SIG-M5 treated with dmso at 0.1 percent for 504 hours (cell line): ENCODE measurements around the gene EPHA5.

Experiments used
- DNase-seq: peaks from one replicate; lab custom pipeline; 2025; ENCODE audit not compliant: unreplicated experiment; lab: John Stamatoyannopoulos, UW

Gene EPHA5

DNA sequence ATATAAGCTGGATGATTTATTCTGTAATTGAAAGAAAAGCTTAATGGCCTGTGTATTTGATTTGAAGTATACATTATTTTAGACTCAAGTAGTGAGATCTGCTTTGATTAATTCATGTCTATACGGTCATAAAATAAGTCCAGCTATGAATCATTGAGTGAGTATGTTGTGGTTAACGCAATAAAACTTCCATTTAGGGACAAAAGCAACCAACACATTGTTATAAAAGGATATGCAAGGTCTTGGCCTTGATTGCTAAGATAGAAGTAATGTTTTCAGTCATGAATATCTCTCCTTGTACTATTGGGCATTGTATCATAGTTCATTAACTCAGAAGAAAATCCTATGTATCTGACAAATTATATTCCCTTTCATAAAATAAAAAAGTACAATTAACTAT lies 162.1 kb downstream of the EPHA5 start:
- no peak for DNase-seq

DNA sequence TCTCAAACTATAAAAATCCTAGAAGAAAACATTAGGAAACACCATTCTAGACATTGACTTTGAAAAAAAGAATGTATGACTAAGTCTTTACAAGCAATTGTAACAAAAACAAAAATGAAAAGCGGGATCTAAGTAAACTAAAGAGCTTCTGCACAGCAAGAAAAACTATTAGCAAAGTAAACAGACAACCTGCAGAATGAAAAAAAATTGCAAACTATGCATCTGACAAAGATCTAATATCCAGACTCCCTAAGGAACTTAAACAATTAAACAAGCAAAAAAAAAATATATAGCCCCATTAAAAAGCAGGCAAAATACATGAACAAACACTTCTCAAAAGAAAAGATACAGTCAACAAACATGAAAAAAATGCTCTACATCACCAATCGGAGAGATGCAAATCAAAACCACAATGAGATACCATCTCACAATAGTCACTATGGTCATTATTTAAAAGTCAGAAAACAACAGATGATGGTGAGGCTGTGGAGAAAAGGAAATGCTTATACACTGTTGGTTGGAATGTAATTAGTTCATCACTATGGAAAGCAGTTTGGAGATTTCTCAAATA lies 168.1 kb downstream of the EPHA5 start:
- no peak for DNase-seq

DNA sequence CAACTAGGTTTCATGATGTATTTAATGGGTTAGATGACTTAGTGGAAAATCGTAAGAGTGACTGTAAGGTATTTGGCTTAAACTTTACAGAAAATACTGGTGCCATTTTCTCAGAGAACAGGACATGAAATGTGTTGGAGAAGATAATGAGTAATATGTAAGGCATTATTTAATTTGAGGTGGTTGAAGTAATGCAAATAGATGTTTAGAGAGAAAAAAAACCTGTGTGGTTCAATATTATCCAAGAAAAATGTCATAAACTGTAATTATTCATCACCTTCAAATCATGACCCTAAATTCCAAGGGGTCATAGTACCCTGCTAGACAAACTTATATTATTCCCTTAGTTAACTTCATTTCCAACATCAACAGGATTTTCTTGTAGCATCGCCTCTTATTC lies 171.7 kb downstream of the EPHA5 start:
- no peak for DNase-seq

DNA sequence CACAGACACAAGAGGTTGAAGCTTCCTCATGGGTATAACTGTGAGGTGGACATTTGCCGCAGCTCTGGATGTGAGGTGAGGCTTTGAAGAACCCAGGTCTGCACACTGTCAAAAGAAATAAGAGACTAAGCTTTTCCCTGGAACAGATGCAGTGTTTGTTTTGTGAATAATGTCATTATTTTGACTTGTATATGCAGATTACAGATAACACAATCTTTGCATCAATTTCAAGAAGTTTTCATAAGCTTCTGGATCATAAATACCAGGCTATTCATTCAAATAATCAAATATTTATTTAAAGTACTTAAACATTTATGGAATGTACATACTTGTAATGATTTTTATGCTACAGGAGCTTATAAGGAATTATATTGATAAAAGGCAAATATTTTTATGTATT lies 174.8 kb downstream of the EPHA5 start:
- no peak for DNase-seq

DNA sequence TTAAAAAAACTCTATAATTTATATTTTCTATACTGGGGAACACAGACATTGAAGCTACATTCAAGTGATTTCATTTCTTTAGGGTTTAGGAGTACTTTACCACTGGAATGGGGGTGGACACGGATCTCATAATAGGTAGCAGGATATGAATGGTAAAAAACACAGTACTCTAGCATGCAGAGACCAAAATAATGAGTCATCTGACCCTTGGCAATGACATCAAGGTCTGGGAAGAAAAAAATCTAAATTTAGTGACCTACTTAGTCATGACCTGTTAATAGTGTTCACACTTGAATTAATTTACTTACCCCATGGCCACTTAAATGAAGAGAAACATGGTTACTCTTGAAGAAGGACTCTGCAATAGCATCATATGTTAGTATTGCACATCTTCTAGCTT lies 187.9 kb downstream of the EPHA5 start:
- no peak for DNase-seq

DNA sequence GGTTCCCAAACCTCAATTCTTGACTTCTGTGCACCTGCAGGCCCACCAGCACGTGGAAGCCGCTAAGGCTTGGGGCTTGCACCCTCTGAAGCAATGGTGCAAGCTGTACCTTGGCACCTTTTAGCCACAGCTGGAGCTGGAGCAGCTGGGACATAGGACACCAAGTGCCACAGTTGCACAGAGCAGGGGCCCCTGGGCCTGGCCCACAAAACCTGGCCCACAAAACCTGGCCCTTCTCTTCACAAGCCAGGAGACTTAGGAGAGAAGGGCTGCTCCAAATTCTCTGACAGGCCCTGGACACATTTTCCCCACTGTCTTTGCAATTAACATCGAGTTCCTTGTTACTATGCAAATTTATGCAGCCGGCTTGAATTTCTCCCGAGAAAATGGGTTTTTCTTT lies 197.8 kb downstream of the EPHA5 start:
- no peak for DNase-seq

DNA sequence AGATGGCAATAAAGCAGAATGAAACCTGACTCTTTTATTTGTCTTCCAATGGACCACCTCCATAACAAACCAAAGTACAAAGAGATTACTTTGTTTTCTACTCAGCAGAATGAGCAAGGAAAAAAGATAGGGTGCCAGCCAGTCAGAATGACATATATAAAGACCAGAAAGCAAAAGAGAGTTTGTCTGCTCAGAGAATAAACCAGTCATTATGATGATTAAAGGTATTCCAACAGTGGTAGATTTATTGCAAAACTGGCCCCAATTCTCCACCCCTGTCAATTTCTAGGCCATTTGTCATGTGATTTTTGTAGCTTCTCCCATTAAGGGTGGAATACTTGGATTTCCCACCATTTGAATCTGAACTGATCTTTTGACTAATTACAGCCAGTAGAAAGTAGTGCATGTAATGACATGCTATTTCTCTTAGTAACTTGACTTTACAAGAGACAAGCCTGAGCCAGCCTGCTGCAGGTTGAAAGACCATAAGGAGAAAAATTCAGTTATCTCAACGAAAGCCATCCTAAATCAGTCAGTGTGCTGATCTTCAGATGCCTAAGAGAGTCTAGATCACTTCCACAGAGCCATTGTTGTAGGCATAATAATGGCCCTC lies 203.1 kb downstream of the EPHA5 start:
- no peak for DNase-seq

DNA sequence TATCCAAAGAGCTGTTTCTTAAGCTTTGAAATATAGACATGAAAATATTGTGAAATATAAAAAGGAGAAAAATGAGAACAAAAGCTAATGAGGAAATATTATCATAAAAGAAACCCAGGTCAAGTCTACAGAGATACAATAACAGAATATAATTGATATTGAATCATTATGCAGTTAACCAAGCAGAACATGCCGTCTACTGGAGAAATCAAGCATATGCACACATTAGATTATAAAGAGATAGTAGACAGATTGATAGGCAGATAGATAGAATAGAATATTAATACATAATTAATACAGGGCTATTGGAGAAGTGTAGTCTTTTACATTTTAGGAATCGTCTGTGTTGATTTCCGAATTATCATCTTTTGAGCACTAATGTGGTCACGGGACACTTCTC lies 208.5 kb downstream of the EPHA5 start:
- no peak for DNase-seq

DNA sequence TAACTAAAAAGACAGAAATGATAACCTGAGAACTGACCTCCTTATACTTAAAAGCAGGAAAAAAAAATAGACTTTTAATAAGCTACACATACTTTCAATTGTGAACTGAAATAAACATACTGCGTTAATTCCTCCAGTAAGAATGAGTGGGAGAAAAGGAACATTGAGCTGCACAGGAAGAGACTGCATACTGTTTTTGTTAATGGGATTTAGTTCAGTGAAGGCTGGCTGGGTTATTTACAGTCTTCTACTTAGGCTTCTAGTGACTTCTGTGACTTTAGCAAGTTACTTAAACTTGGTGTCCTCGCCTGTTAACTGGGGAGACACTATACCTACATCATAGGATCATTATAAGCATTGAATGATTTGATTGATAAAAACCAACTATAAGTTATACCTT lies 213.3 kb downstream of the EPHA5 start:
- no peak for DNase-seq

DNA sequence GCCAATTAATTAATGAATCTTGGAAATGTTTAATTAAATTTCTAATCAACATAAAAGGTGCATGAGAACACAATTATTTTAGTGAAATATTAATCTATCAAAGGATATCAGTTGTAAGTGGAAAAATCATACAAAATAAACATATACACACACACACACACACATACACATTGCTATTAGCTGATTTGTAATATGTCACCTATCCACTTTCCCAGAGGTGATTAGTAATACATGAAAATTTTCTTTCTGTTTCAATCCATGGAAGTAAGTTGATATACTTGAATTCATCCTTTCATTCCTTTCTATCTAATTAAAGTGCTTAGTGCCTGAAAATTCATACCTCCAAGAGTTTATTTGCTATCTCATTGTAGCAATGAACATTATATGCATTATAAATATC lies 213.7 kb downstream of the EPHA5 start:
- DNase-seq, result no peak

DNA sequence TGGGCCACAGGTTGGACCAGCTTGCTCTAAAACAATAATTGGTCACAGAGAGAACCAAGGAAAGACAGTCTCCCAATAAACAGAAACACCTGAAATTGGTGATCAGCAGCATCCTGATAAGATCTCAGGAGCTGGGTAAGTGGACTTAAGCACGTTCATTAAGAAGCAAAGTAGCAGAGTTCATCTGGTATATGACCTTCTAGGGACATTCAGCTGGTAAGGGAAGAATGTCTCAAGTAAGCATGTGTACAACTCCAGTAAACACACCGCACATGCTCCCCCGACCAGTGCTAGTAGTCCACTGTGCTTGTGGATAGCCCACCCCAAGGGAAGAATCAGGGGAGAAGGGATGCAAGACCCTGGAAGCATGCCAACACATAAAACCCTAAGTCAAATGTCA lies 216.9 kb downstream of the EPHA5 start:
- no peak for DNase-seq

DNA sequence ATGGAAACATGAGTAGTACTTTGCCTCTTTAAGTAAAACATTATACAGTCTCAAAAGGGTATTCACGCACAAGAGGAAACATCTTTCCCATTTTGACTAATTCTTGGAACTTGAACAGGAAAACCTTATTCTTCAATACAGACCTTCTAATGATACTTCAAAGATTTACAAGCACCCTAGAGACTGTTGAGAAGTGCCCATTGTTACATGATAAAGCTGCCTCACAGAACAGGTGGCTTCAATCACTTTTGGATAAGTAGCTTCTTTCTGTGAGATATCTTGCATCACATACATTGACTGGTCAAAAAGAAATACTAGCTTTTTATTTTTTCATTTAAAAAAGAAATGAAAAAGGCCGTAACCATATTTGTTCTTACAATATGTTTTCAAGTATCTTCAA lies 219.4 kb downstream of the EPHA5 start:
- no peak for DNase-seq

DNA sequence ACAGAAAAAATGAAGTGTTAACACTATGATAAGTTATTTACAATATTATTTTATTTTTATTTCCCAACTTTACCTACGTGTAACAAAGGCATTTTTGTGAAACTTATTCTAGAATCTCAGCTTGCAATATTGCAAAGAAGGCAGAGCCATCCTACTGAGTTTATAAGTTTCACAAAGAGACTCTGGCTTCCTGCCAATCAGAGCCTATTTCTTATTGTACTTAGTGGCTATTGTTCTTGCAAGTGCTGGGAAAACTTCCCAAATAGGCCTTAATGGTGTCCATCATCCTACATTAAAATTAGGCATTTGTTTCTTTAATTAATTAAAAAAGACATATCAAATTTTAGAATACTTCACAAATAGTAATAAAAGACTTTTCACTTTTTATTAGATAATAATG lies 233.2 kb downstream of the EPHA5 start:
- DNase-seq, result no peak

DNA sequence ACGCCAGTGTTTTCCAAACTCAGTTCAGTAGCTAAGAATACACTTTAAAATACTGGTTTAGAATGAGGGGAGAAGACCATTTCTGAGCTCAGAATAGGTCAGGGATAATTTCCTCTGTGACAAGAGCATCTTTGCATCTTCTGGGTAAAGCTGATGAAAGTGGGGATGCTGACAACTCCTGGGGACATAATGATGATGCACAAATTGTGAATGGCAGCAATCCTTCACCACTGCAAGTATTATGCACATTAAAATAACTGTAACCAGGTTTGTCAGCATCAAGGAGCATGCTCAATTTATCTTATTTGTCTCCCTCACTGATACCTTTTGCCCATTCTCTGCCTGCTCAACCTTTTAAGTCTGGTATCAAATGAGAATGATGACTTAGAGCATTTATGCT lies 248.2 kb downstream of the EPHA5 start:
- no peak for DNase-seq

DNA sequence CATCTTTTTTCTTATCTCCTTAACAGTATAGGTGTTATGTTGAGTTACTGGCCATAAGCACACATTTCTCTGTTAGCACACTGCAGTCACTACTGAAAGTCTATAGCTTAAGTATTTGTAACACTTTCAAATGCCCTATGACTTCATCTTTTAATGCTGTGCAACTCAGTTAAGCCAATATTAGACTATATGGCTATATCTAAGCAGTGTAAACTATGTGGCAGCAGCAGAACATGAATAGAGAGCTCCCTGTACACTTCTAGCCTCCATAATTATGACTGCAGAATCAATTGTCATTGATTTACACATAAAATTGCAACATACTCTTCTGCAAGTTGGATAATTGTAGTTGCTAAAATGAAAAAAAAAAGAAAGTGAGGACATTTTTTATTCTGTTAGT lies 250.3 kb downstream of the EPHA5 start:
- no peak for DNase-seq

DNA sequence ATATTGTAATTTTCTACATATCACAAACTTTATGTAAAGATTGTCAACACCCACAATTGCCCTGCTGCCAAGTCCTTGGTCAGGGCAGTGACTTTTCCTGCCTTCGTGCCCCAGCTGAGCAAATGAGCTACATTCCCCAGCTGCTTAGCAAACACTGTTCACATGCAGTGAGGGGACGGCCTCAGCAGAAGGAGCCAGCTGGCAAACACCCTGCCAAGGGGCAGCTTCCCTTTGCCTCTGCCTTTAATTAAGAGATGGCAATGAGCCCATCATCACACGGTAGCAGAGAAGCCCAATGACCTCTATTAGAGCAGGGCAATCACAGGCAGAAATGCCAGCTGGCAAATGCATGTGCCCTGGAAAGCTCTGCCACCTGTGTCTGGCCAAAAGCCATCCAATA lies 253.4 kb downstream of the EPHA5 start:
- no peak for DNase-seq

DNA sequence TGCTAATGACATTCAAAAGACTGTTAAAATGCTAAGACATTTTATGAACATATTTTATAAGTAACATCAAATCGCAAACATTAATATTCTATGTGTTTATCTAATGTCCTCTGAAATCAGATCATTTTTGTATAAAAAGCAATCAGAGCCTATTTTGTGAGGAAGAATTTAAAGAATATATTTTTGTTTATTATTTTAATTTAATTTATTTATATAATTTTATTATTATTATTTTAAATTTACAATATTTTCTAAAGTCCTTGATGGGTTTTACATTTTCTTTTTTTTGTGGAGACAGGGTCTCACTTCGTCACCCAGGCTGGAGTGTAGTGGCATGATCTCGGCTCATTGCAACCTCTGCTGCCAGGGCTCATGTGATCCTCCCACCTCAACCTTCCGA lies 262.8 kb downstream of the EPHA5 start:
- no peak for DNase-seq

DNA sequence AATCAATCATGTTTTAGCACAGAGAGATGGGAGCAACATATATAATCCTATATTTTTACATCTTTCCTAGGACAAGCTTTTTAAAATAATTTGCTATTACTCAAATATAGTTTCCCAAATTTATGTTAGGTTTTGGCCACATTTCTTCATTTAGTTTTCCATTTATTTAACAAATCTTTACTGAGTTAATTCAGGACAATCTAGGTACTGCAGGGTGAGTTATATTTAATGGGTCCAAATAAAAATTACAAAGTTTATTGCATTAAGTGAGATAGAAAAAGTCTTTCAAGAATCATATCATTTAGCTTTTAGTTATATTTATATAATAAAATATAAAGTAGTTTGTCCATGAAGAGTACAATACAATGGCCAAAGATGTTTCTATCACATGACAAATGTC lies 269.2 kb downstream of the EPHA5 start:
- no peak for DNase-seq

DNA sequence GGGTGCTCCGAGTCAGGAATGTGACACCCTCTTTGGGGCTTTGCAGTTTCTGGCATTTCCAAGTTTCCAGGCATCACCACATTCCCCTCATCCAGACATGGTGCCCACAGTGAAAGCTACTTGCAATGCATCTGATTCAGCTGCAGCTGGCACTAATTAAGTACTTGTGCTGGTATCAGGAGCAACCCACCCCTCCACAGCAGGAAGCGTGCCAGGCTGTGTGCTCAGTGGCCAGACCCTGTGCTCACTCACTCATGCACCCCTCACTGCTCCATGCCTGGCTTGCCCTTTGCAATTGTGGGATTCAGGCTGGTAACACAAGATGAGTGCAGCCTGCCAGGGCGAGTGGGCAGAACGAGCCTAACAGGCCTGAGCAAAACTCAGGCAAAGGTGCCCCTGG lies 271.2 kb downstream of the EPHA5 start:
- no peak for DNase-seq

DNA sequence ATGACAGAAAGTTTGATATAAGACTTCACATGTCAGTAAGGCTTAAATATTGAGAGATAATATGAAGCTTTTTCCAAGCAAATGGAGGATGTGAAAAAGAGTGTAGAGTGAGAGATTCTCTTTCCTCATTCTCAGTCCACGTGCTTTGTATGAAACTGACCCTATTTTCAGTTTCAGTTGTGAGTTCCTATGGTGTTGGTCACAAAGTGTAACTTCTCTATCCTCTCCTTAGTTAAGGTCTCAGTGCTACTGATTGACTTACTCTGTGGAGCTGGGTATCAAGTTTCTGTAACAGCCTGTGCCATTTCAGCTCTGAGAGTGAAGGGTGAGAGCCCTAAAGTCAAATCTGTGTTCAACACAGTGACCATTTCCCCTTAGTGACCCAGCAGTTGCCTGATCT lies 277.2 kb downstream of the EPHA5 start:
- no peak for DNase-seq

DNA sequence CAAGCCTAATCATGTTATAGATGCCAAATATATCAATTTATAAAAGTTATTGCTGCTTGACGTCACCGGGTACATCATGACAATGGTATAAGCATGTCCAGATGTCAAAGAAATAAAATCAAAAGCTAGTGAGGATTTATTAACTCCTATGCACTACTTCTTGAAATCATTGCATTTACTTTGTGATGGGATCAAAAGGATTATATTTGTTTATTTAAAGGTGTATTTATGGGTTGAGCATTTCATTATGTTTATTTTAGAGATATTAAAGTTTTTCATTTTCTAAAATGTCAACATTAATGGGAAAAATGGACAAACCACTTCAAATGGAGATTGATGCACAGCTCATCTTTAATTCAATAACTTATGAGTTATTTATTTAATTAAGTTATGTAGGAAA lies 277.8 kb downstream of the EPHA5 start:
- DNase-seq, result no peak

DNA sequence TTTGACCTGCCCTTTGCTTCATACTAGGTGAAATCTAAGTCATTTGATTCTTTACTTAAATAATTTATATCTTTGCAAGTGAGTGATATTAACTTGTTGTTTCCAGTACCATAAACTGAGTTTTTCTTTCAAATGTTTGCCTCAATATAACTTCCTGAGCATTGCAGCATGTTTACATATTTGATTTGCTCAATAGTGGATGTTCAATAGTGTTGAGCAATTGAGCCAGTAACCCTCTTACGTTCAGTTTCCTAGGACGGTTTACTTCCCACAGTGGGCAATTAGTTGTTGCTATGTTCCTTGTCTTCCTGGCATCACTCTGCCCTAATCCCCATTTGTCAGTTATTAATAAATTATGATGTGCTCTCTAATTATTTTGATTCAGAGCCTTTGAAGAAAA lies 278.5 kb downstream of the EPHA5 start:
- DNase-seq, result no peak

DNA sequence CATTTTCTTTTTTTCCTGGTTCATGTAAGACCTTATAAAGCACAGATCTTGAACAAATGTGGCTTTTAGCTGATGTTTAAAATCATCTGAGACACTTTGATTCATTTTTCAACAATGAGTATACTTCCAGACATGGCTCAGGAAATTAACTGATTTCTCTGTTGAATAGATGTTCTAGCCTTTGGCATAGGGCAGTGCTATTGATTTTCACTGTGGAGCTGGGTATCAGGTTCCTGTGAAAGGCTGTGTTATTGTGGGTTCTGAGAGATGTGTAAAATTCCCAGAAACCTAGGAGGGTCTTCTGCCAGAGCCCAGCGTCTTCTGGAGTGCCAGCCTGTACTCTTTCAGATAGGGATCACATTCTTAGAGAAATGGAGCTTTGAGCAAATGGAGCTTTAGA lies 278.9 kb downstream of the EPHA5 start:
- no peak for DNase-seq

DNA sequence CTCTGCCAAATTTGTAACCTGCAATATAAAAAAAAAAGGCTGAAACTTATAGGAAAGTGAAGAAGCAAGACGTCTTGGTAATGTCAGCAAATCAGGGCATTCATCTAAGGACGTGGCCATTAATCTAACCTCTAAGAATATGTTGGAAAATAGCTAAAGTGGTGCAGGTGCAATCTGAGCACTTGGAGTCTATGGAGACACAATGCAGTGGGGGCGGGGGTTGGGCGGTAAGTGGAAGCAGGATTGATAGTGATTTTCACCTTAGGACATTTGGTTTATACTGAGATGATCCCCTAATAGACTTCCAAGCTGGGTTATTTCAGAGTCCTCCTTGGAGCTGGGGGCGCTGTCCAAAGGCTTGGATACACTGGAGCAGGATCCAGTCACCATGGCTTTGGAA lies 283.4 kb downstream of the EPHA5 start:
- DNase-seq, result no peak
